ENCODE data around the gene NBEAL2.

NBEAL2 gene, protein sequence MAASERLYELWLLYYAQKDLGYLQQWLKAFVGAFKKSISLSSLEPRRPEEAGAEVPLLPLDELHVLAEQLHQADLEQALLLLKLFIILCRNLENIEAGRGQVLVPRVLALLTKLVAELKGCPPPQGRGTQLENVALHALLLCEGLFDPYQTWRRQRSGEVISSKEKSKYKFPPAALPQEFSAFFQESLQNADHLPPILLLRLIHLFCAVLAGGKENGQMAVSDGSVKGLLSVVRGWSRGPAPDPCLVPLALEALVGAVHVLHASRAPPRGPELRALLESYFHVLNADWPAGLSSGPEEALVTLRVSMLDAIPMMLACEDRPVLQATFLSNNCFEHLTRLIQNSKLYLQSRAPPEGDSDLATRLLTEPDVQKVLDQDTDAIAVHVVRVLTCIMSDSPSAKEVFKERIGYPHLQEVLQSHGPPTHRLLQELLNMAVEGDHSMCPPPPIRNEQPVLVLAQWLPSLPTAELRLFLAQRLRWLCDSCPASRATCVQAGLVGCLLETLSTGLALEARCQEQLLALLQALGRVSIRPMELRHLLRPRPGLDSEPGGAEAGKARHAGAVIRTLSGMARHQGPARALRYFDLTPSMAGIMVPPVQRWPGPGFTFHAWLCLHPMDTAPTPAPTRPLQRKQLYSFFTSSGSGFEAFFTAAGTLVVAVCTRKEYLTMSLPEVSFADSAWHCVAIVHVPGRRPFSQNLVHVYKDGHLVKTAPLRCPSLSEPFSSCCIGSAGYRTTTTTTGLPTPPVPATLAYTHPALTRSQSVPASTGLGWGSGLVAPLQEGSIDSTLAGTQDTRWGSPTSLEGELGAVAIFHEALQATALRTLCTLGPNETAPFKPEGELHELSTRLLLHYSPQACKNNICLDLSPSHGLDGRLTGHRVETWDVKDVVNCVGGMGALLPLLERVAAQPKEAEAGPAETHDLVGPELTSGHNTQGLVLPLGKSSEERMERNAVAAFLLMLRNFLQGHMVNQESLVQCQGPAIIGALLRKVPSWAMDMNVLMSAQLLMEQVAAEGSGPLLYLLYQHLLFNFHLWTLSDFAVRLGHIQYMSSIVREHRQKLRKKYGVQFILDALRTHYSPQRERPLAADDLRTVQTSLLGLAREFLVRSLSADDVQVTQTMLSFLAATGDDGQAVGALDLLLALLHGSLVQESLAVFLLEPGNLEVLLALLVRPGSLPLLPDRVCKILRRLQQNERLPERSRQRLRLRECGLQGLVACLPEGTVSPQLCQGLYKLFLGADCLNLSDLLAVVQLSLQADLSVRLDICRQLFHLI (N-terminal part only)

DNA sequence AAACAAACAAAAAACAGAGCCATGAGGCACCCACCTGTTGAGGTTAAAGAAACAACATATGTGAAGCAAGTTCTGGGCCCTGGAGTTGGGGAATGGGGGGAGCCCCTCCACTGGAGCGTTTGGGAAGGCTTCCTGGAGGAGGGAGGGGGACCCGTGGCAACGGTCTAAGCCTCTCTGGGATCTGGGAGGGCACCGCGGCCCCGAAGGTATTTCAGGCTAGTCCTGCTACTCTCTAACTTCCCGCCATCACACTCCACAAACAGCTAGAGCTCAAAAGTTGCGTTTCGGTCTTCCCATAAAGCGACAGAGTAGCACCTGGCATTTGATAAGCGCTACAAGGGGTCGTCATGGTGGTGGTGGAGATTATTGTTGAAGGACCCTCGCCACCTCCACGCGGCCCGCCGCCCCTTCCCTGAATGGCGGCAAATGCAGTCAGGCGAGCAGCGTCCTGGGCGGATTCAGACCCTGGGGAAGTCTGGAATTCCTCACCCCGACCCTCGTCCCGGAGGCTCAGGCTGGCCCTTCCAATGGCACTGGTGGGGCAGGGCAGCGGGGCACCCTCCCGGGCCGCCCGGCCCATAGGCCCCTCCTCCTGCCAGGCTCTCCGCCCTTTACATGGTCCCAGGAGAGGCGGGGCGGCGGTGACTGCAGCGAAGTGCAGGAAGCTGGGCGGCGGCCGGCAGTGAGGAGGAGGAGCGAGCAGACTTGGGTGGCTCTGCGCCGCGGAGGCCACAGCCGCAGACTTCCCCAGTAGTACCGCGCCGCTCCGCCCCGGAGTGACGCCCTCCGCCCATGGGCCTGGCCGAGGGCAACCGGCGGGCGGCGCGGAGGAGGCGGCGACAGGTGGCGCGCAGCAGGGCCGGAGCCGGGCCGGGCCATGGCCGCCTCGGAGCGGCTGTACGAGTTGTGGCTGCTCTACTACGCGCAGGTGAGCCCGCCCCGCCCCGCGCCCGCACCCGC is at the start of gene NBEAL2:
NBEAL2 (plus strand) TSS at position 682 of the 960 bp plus-strand sequence; CDS start at position 878, 196 bp downstream.
- DNase-seq (ENCODE audit: low read depth): peak; percentile 94

DNA sequence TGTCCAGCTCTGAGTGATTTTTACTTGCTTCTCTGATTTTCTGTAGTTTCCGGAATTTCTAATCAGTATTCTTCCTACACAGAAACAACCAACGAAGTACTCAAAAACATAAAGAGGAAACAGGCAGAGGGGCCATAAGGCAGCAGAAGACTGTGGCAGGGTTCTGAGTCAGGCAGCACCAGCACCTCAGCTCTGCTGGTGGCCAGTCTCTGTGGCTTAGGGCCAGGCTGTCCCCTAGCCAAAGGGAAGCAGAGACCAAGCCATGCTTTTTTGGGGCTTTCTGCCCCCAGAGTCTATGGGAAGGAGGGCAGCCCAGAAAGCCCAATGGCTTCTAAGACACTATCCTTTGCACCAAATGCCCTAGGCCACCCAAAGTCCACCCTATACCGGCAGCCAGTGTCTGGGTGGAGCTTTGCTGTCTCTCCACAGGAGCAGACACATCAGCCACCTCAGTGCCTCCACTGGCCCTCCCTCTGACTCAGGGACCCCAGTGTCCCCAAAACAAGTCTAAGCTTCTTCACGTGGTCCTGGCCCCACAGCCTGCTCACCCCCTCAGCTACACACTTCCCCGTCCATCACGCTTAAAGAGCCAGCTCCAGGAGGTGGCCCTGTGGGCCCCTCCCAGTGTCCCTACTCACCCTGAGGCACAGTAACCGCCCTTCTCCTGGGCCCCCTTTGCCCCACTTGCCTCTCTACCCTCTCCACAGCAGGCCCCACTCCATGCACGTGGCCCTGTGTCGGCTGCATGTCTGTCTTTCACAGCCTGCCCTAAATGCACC is 49.1 kb upstream of the NBEAL2 start:
- no peak for DNase-seq (ENCODE audit: low read depth)

DNA sequence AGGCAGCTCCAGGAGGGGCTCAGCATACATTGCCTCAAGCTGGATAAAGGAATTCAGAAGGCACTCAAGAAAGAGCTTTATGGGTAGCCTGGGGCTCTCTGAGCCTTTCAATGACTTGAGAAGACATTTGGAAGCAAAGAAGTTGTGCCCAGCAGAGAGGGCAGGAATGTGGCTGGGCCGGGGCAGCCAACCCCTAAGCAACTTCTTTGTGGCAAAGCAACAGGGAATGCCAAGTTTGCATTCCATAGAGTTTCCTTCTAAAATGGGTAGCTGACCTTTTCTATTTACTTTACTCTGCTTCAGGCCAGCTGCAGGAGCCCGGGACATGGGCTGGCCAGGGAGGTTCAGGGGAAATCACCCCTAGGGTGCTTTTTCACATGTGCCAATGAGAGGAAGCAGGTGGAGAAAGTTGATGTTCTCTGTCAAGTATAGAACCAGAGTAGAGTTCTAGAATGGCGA is 48.5 kb upstream of the NBEAL2 start:
- DNase-seq (ENCODE audit: low read depth): no peak

DNA sequence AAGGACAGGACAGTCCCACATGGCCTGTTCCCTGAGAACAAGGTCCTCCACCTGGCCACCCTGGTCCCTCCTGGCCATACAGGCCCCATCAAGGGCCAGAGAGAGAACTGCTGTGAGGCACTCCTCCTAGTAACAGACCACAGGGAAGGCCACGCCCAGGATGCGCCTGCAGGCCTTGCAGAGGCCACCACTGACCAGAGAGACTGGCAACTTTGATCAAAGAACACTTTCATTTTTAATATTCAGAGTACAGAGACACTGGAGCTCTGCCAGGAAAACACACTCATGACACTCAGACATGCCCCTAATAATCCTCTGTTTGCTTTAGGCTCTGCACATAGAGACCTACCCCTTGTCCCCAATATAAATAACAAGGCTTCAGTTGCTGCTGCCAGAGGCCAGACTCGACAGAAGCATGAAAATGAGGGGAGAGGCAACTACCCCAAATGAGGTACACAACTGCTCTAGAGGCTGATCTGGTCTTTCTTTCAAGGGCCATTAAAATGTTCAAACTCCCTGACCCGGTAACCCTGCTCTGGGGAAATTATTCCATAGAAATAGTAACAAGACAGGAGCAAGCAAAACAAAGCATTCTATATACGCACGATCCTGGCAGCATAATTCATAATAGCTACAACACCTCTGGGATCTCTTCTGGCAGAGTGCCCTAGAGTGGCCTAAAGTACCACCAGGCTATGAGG is 47.7 kb upstream of the NBEAL2 start:
- DNase-seq (ENCODE audit: low read depth): no peak

DNA sequence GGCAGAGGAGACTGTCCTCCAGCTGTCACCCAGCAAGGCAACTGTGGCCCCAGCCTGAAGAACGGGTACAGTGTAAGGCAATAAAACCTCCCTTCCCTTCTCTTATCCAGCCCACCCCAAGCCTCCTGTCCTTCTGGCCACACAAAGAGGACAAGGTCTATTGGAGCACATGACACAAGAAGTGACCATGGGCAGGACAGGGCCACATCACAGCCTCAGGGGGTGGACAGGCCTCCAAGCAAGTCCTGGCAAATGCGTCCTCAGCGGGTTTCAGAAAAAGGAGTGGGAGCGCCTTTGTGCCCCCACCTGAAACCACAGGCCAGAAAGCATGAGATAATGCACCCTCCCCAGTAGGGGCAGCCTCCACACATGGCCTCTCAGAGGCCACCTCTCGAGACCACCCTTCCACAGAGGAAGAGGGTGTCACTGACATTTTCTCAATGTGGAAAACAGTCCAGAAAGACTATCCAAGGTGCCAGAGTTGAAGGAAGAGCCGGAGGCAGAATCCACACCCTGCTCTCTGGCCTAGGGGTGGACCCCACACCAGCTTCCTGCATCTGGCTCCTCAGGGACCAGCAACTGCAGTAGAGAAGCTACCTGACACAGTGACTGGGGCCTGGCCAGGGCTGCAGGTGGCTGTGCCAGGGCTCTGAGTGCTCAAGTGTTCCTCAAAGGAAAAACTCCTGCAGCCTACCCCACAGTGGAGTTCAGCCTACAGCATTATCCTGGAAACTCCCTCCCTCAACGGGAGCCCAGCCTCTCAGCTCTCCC is 46.8 kb upstream of the NBEAL2 start:
- DNase-seq (ENCODE audit: low read depth): no peak

DNA sequence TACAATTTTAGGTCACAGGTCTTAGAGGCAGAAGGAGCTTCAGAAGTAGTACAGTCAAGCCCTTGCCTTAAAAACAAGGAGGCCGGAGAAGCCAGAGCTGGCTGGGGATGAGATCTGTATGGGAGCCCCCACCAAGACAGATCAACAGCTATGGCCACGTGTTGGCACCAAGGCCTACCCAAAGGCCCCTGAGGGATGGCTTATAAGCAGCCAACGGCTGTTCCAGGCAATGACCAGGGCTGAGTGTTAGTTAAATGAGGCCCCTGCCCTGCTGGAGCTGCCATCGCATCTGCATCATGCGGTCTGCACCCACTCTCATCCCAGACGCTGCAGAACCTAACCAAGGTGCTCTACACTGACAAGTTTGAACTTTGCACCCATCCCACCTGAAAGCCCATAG is 46.2 kb upstream of the NBEAL2 start:
- no peak for DNase-seq (ENCODE audit: low read depth)

DNA sequence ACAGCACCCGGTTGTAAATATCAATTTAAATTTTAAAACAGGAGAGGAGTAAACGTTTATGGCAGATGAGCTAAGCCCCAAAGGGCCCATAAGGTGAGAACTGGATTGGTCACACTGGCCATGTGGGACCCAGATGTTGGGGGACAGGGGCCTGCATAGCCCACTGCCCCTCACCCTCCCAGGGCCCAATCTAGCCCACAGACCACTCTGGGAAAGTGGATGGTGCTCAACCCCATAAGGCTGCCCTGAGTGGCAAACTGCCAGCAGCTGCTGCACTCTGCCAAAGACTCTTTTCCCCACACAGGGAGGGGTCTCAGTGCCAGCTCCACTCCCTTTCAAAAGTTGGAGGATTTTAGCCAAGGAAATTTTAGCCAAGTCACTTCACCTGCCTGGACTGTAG is 45.4 kb upstream of the NBEAL2 start:
- no peak for DNase-seq (ENCODE audit: low read depth)

DNA sequence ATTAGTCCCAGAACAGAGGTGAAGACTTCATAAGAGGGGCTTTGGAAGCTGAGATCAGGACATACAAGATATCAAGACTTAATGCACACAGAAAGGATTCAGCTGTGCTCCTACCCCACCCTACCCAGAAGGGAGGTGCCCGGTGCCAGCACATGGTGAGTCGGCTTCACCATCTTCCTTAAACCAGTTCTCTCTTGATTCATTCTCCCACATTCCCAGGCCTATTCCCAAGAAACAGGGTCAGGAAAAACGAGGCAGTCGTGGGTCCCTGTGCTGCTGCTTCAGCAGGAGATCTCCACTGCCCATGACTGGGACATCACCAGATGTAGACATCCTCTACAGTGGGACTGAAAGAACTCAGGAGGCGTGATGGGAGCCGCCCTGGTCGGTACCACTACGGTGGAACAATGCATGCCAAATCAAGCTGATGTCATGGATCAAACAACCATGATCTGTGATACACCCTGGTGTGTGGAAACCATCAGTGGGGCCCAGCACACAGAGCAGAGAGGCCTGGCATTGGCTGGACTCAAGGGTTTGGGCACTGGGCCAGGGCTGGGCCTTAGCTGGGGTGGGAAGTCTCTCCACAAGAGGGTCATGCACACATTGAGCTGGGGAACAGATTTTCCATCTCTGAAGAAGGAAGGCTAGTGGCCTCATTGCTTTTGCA is 44.8 kb upstream of the NBEAL2 start:
- DNase-seq (ENCODE audit: low read depth): no peak

DNA sequence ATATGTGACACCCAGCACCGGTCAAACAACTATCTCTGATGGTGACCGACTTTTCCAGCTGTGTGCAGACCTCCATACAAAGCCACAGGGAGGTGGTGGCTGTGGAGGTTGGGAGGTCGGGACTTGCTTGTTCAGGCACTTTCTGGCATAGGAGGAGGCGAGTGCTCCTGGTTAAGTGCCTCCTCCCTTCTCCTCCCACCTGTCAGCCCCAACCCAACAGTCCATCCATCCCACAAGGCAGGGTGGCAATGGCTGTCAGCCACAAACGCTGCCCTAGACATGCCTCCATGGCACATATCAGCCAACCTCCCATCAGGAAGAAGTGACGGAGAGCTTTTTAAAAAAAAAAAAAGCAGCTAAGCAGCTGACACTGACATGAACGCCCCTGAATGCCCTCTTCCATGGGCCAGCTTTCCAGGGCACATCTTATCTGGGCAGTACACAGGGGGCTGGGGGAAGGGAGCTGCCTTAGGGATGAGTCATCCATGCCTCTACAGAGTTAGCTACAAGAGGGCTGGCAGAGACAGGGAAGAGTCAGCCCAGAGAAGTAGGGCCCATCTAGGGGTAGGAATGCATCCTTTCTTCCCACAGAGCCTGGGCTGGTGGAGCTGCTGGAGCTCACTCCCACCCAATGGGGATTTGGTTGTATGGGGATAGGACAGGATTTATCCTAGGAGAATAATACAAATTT is 44.2 kb upstream of the NBEAL2 start:
- no peak for DNase-seq (ENCODE audit: low read depth)

DNA sequence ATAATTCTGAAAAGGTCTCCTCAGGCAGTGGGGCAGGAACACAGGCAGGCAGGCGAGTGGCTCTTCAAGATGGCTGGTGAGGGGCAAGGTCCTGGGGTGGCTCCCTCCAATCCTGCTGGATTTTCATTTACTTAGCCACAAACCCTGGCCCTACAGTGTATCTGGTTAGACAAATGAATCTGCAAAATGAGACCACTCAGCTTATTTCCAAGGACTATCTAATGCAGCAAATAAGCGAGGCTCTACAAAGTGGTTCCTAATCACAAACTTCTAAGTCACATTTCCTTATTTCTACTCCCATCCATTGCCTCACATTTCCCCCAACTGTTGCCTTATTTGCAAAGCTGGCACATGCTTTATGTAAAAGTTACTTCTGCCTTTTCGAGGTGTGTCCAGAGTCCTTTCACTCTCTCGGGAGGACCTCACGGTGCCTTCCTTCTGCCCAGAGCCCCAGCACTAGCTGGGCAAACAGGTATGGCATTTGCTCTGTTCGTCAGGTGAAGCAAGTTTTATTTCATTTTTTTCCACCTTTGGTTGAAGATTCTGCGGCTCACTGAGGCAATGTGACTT is 43.4 kb upstream of the NBEAL2 start:
- DNase-seq (ENCODE audit: low read depth): no peak

DNA sequence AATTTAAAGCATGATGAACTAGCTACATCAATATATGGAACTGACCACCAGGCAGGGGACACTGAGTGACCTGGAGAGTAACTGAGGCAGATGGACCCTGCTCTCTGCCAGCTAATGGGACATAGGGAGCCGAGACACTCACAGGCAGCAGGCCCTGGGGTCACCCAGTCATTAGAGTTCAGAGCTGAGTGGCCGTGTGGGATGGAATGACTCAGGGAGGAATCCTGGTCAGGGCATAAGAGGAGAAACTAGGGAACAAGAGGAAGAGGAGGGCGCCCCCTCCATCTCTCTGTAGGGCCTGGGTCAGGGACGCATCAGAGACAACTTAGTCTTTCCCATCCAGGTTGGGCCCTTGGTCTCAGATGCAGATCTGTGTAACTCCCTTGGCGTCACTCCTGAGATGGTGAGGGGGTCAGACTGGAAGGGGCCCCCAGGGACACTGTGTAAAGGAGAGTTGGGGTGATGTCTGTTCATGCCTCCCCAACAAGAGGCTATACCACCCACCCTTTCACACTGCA is 42.7 kb upstream of the NBEAL2 start:
- DNase-seq (ENCODE audit: low read depth): no peak

DNA sequence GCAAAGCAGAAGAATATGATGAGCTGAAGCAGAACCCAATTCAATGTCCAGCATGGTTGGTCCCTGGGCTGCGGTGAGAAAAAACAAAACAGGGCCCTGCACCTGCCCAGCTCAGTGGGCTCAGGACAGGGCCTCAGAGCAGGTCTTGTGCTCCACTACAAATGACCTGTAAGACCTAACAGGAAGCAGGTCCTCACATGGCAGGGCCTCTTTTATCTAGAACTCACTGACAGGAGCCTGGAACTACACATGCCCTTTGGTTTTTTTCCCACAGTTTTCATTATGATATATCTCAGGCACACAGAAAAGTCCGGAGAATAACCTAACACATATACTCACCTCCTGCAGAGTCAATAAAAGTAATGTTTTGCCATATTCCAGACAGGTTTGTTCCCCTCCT is 41.3 kb upstream of the NBEAL2 start:
- no peak for DNase-seq (ENCODE audit: low read depth)

DNA sequence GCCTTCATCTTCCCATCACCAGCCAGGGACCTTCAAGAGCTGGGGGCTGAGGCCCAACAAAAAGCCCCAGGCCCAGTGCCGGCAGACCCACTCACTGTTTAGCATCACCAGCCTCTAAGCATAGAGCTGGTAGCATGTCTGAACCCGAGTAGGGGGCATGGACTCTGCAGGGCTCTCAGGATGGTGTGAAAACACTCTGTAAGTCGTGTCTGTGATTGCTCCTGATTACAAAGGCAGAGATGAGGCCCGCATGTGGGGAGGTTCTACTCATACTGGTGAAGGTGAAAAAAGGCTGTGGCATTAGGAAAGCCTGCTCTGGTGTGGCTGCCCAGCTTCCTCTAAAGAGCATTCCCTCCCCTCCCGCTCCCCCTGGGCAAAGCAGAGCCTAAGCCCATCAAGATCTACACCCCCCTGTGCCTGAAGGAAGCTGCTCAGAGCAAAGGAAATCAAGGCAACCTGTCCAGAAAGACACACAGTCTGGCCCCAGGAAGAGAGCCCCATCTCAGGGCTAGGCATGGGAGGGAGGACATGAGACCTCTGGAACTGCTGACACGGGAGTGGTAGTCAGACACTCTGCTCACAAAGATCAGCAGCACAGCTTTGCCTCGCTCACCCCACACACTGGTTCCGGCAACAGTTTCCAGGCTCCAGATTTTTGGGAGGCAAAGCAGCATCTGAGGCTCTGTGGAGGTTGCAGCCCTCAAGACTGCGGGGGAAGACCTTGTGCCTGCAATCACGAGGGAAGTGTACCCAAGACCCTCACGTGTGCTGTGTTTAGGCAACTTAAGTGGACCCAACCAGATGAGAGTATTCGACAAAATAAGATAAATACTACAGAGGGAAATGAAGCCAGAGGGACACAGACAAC is 39.7 kb upstream of the NBEAL2 start:
- DNase-seq (ENCODE audit: low read depth): no peak

DNA sequence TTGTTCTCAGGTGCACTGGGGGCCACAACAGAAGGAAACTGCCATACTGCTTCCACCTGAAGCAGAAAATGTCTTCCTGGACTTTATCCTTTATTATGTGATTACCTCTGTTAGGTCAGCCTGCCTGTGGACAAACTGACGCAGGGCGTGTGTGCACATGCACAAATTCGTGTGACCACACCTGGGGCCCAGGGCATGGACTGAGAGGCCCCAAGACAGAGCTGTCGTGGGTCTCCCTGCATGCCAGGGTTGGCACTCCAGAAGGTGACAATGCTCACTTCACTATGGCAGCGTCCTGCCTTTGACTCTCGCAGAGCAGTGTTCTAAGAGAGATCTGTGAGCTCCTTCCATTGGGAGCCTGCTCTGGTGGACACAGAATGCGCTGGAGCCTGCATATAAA is 37.4 kb upstream of the NBEAL2 start:
- DNase-seq (ENCODE audit: low read depth): no peak

DNA sequence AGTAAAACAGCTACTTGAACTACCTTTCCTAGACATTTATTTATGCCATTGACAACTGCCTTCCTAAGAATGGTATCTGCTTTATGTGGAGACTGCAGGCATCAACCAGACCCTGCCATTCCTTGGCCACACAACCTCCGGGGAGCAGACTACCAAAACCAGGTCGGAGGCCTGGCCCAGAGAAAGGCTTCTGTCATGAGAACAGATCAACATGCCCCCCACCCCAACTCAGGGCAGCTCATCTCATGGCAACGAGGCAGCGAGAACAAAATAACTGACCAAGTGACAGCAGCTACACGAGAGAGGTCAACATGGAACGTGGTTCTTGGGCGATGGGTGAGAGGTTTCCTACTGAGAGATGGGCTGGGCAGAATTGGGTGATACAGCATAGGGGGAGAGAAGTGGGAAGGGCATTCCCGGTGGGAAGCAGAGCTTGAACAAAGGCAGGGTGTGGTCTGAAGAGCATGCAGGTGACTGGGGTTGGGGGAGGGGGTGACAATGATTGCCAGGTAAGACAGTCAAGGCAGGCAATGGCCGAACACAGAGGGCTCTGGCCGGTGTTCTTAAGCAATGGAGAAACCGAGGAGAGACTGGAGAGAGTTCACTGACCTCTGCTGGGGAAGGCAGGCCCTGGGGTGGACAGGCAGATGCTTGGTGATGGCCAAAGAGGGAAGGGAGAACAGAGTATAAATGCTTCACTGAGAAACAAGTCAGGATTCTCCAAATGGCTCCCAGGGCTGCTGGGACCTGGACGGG is 36.8 kb upstream of the NBEAL2 start:
- no peak for DNase-seq (ENCODE audit: low read depth)

All from stimulated activated CD4-positive, alpha-beta T cell treated with anti-CD3 and anti-CD28 coated beads, Interleukin-2, amount 100 ng/mL, for 4 hours (primary cell).